B cell (primary cell): ENCODE measurements around the gene C5.

Source experiments
- CTCF ChIP-seq: fragments of 200-600 bp; IDR thresholded peaks from one replicate; pipeline ENCODE4 v1.8.0; 2022; ENCODE audit warnings: antibody characterized with exemption, mild to moderate bottlenecking
- EZH2 ChIP-seq: IDR thresholded peaks from 2 replicates; pipeline ENCODE4 v1.6.1; 2012; ENCODE audit warnings: borderline replicate concordance, low read depth, mild to moderate bottlenecking, moderate library complexity, low read length; ENCODE audit not compliant: insufficient read depth, poor library complexity, severe bottlenecking

DNA sequence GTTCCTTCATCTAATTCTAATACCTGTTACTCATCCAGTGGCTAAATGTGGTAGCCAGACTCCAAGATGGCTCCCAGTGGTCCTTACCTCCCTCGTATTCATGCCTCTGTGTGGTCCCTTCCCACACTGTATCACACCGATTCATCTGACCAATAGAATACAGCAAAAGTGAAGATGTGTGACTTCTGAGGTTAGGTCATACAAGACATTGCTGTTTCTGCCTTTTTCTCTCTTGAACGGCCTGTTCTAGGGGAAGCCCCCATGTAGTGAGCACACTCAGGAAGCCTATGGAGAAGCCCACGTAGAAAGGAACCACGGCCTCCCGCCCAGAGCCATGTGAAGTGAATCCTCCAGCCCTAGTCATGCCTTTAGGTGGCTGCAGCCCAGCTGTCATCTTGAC lies 9.4 kb upstream of the C5 start:
- no peak for TF ChIP-seq CTCF
- TF ChIP-seq EZH2 = no peak
